Glomerular visceral epithelial cell (primary cell): ENCODE results near the gene NME5.
A peak's percentile ranks its signal among the peaks of the same experiment; 100 is the strongest.
"Not testable (repeated sequence)": the region's sequence is repeated elsewhere in the genome, so short reads cannot be mapped to it uniquely, and the experiment has no call there.

Experiments
- DNase-seq: peaks from one replicate; pipeline ENCODE4 v3.0.0-alpha.2; 2016; ENCODE audit errors: extremely low spot score

The NME5 gene

DNA sequence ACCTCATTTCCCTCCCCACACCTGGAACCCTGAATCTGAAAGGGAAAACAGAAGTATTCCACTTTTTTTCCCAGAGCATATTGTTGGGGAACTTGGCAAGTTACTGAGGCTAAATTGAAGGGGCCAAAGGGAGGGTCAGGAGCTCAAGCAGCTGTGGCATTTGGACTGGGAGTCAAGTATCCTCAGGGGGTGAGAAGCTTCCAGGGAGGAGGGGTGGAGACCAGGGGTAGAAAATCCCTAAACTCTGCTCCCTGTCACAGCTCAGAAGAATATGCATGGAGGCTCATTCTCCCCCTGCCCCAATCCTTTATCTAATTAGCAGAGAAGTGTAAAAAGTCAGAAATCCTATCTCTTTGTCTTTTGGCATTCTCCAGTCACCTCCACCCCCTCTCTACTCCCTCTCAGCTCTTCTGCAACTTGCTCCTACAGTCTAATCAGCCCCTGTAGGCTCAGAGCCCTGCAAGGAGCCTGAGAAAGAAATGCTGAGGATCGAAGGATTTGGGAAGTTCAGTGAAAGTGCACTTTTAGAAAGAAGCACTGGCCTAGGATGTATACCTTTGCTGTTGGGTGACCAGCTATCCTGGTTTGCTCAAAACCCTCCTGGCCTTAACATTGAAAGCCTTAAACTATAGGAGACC lies 61.1 kb downstream of the NME5 start:
- no peak for DNase-seq

DNA sequence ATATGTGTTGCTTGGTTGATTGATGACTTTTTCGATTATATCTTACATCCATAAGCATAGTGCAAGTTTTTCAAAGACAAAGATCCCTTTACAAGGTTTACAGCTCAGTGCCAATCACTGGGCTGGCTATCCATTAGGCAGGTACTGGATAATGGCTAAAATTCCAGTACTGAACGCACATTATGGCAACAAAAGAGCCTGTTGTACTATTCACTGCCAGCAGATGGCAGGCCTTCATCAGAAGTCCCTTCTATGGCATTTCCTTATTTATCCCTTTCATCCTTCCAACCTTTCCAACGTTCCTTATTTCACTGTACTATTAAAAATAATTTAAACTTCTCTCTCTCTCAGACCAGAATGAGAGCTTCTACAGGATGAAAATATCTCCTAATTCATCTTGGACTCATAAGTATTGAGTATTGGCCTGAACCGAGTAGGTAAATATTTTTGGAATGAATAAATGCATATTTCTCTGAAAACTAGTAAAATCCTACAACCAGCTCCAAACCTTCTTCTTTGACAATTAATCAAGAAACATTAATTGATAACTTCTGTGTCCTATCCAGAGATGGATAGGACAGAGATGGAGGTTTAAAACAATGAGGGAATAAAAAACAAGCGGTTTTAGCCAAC lies 62.0 kb downstream of the NME5 start:
- DNase-seq = peak; percentile 68

DNA sequence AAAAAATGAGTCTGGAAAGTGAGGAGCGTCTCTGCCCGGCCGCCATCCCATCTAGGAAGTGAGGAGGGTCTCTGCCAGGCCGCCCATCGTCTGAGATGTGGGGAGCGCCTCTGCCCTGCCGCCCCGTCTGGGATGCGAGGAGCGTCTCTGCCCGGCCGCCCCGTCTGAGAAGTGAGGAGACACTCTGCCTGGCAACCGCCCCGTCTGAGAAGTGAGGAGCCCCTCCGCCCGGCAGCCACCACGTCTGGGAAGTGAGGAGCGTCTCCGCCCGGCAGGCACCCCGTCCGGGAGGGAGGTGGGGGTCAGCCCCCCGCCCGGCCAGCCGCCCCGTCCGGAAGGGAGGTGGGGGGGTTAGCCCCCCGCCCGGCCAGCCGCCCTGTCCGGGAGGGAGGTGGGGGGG lies 69.2 kb downstream of the NME5 start:
- DNase-seq = not testable (repeated sequence)

DNA sequence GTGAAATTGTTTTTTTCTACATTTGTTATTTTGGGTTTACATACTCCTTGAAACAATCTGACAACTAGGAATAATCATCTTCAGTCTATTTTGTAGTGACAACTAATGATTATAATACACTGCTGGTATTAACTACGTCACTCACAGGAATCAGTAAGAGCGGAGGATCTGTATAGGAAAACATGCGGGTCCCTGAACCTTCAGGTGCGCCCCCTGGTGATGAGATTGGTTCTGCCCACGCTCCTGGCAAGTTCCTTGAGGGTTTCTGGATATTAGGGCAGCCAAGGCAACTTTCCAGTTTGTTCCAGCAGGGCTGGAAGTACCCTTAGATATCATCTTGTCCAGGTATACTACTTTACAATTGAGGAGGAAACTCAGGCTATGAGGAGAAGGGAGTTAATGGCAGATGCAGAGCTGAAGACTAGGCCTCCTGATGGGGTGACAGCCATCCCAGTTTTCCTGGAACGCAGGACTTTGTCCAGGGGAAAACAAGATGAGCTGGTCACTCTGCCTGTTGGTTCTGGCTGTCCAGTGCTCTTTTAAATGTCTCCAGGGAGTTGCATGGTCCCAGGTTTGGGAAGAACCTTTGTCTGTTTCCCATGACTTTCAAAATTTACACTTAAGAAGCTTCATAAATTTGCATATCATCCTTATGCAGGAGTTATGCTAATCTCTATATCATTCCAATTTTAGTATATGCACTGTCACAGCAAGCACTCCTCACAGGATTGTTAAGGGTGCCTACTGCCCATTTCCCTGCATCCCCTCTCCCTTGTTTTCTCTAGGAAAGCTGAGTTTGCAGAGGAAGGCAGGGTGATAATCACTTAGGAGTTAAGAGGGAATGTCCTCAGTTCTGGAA lies 70.3 kb downstream of the NME5 start:
- peak; percentile 80 for DNase-seq

DNA sequence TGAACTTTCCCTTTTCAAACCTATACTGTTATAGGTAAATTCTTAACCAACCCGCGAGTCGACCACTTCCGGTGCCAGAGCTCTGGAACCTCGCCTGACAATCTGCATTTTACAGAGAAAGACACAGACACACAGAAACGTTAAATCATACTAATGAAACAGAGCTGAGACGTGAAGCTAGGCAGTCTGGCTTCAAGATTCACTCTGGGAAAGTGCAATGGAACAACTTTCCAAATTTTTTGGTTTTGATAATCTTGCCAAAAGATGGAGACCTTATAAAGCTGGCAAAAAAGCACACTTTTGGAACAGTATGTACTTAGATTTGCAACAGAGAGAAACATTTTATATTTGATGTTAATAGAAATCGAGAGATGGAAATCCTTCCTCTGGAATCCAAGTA lies 71.3 kb downstream of the NME5 start:
- DNase-seq = no peak
